Ishikawa (cell line): Measurements from ENCODE around the gene ADAMTSL1.

Source experiments
- CEBPB ChIP-seq: IDR thresholded peaks from 2 replicates; pipeline ENCODE4 v1.6.1; 2012
- CREB1 ChIP-seq: IDR thresholded peaks from 2 replicates; pipeline ENCODE4 v1.6.1; 2012; ENCODE audit warnings: low read depth
- EGR1 ChIP-seq: IDR thresholded peaks from 2 replicates; pipeline ENCODE4 v1.6.1; 2012
- EP300 ChIP-seq: IDR thresholded peaks from 2 replicates; pipeline ENCODE4 v1.6.1; 2012; ENCODE audit warnings: borderline replicate concordance
- FOXM1 ChIP-seq: IDR thresholded peaks from 2 replicates; pipeline ENCODE4 v1.6.1; 2012; ENCODE audit warnings: low read depth, borderline replicate concordance
- MAX ChIP-seq: IDR thresholded peaks from 2 replicates; pipeline ENCODE4 v1.6.1; 2012
- NFIC ChIP-seq: IDR thresholded peaks from 2 replicates; pipeline ENCODE4 v1.6.1; 2012
- RAD21 ChIP-seq: IDR thresholded peaks from 2 replicates; pipeline ENCODE4 v1.6.1; 2012; ENCODE audit warnings: low read depth
- REST ChIP-seq: IDR thresholded peaks from 2 replicates; pipeline ENCODE4 v1.6.1; 2012; ENCODE audit warnings: low read depth, mild to moderate bottlenecking
- TAF1 ChIP-seq: IDR thresholded peaks from 2 replicates; pipeline ENCODE4 v1.6.1; 2012; ENCODE audit warnings: low read depth, mild to moderate bottlenecking
- TCF12 ChIP-seq: IDR thresholded peaks from 2 replicates; pipeline ENCODE4 v1.6.1; 2012; ENCODE audit warnings: low read depth
- TEAD4 ChIP-seq: IDR thresholded peaks from 2 replicates; pipeline ENCODE4 v1.6.1; 2012
- USF1 ChIP-seq: IDR thresholded peaks from 2 replicates; pipeline ENCODE4 v1.6.1; 2012
- YY1 ChIP-seq: IDR thresholded peaks from 2 replicates; pipeline ENCODE4 v1.6.1; 2012; ENCODE audit warnings: low read depth
- ZBTB7A ChIP-seq: IDR thresholded peaks from 2 replicates; pipeline ENCODE4 v1.6.1; 2012; ENCODE audit warnings: low read depth

The ADAMTSL1 gene

GRCh38 chr9:18616976-18617375, 143.0 kb downstream of the ADAMTSL1 start:
- no peak for TF ChIP-seq USF1
- no peak for TF ChIP-seq TEAD4
- TF ChIP-seq CEBPB: no peak
- TF ChIP-seq REST: no peak
- no peak for TF ChIP-seq TCF12
- no peak for TF ChIP-seq EGR1
- no peak for TF ChIP-seq ZBTB7A
- TF ChIP-seq CREB1: no peak

GRCh38 chr9:18617759-18618158, 143.8 kb downstream of the ADAMTSL1 start:
- TF ChIP-seq CEBPB (no peak), MAX (no peak), ZBTB7A (no peak)

- TF ChIP-seq EGR1 (no peak), USF1 (no peak), YY1 (no peak), TEAD4 (no peak), RAD21 (no peak), FOXM1 (no peak), REST (no peak), EP300 (no peak), NFIC (no peak), TAF1 (no peak), MAX (no peak), CEBPB (no peak), CREB1 (no peak), TCF12 (no peak), ZBTB7A (no peak)
Measured at GRCh38 chr9:18618862-18619261, 144.9 kb downstream of the ADAMTSL1 start.

- TF ChIP-seq TCF12 (no peak), TAF1 (no peak), EGR1 (no peak), NFIC (no peak), RAD21 (no peak), TEAD4 (no peak), MAX (no peak), CEBPB (no peak), YY1 (no peak), CREB1 (no peak), FOXM1 (no peak), EP300 (no peak), ZBTB7A (no peak), USF1 (no peak), REST (no peak)
Measured at GRCh38 chr9:18622186-18622836, 148.4 kb downstream of the ADAMTSL1 start.
